Endothelial cell (in vitro differentiated cells): ENCODE measurements around the gene IGFL3. TPM values are rescaled to one million over a fixed set of nuclear protein-coding genes. Genes with fewer than 3 reads are reported as not detected.

Experiments
- DNase-seq: peaks from one replicate; pipeline ENCODE4 v3.0.0; 2021; ENCODE audit warnings: low spot score
- H3K27ac Mint-ChIP-seq: one replicate; pipeline ENCODE4 v1.8.0; 2021; ENCODE audit warnings: mixed read lengths, inconsistent platforms; ENCODE audit not compliant: unreplicated experiment
- H3K27me3 Mint-ChIP-seq: one replicate; pipeline ENCODE4 v1.8.0; 2021; ENCODE audit warnings: mild to moderate bottlenecking, moderate library complexity, mixed read lengths, inconsistent platforms; ENCODE audit not compliant: unreplicated experiment
- H3K36me3 Mint-ChIP-seq: one replicate; pipeline ENCODE4 v1.8.0; 2021; ENCODE audit warnings: mild to moderate bottlenecking, low read depth, mixed read lengths, inconsistent platforms; ENCODE audit not compliant: unreplicated experiment
- H3K4me1 Mint-ChIP-seq: one replicate; pipeline ENCODE4 v1.8.0; 2021; ENCODE audit warnings: mild to moderate bottlenecking, mixed read lengths, inconsistent platforms; ENCODE audit not compliant: unreplicated experiment
- H3K4me3 Mint-ChIP-seq: one replicate; pipeline ENCODE4 v1.8.0; 2021; ENCODE audit warnings: mild to moderate bottlenecking, mixed read lengths, inconsistent platforms; ENCODE audit not compliant: unreplicated experiment
- H3K9me3 Mint-ChIP-seq: one replicate; pipeline ENCODE4 v1.8.0; 2021; ENCODE audit warnings: mixed read lengths, inconsistent platforms; ENCODE audit not compliant: unreplicated experiment
- total RNA-seq: library from RNA; stranded (reverse); fragmentation: NEBNext Ultra II Directional; extraction: Animal tissue kit (Norgen Biotek cat#: 25700); gene quantifications from one replicate; pipeline ENCODE4 v1.2.1, GENCODE V29; 2021; ENCODE audit not compliant: unreplicated experiment
- TF ChIP-seq, protein P1 (sequence below): fragments of 200-600 bp; sonication (generic); IDR thresholded peaks from one replicate; pipeline ENCODE4 v1.5.0; 2021; ENCODE audit warnings: antibody characterized with exemption; ENCODE audit not compliant: unreplicated experiment

IGFL3 gene
- total RNA-seq, 1 donor from 2014 or later = not detected

GRCh38 chr19:46159418-46160232 is 35.1 kb upstream of the IGFL3 start:
- Mint-ChIP-seq H3K27me3 (peaks cover 6% of the 10 kb centered on the region), H3K27ac (no peak overlapping the region), H3K9me3 (no peaks in the 10 kb centered on the region), H3K4me1 (no peaks in the 10 kb centered on the region), H3K4me3 (no peak overlapping the region), H3K36me3 (no peaks in the 10 kb centered on the region)
- no peak for DNase-seq
- TF ChIP-seq, protein P1, sequence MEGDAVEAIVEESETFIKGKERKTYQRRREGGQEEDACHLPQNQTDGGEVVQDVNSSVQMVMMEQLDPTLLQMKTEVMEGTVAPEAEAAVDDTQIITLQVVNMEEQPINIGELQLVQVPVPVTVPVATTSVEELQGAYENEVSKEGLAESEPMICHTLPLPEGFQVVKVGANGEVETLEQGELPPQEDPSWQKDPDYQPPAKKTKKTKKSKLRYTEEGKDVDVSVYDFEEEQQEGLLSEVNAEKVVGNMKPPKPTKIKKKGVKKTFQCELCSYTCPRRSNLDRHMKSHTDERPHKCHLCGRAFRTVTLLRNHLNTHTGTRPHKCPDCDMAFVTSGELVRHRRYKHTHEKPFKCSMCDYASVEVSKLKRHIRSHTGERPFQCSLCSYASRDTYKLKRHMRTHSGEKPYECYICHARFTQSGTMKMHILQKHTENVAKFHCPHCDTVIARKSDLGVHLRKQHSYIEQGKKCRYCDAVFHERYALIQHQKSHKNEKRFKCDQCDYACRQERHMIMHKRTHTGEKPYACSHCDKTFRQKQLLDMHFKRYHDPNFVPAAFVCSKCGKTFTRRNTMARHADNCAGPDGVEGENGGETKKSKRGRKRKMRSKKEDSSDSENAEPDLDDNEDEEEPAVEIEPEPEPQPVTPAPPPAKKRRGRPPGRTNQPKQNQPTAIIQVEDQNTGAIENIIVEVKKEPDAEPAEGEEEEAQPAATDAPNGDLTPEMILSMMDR = no peak

- H3K27me3 Mint-ChIP-seq = no peaks in the 10 kb centered on the region
- no peaks in the 10 kb centered on the region for H3K9me3 Mint-ChIP-seq
- DNase-seq = no peak
- no peak overlapping the region for H3K4me3 Mint-ChIP-seq
- H3K4me1 Mint-ChIP-seq = peaks cover 7% of the 10 kb centered on the region
- H3K36me3 Mint-ChIP-seq = no peaks in the 10 kb centered on the region
- TF ChIP-seq, protein P1 = no peak
- no peak overlapping the region for H3K27ac Mint-ChIP-seq
Observed at GRCh38 chr19:46155237-46155636, 30.7 kb upstream of the IGFL3 start.

DNA sequence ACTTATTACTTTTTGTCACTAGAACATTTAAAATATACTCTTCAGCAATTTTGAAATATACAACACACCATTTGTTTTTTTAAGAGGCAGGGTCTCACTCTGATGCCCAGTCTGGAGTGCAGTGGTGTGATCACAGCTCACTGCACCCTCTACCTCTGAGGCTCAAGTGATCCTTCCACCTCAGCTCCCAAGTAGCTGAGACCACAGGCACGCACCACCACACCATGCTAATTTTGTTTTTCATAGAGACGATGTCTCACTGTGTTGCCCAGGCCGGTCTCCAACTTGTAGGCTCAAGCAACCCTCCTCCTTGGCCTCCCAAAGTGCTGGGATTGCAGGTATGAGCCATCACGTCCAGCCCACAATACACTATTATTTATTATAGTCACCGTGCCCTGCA is 26.1 kb upstream of the IGFL3 start:
- TF ChIP-seq, protein P1 = no peak
- H3K27me3 Mint-ChIP-seq = no peaks in the 10 kb centered on the region
- no peak overlapping the region for H3K4me3 Mint-ChIP-seq
- DNase-seq = no peak
- no peaks in the 10 kb centered on the region for H3K9me3 Mint-ChIP-seq
- H3K4me1 Mint-ChIP-seq = peaks cover 15% of the 10 kb centered on the region
- no peaks in the 10 kb centered on the region for H3K36me3 Mint-ChIP-seq
- no peak overlapping the region for H3K27ac Mint-ChIP-seq

GRCh38 chr19:46147791-46148288 is 23.4 kb upstream of the IGFL3 start, which contains the start of gene IGFL2:
TSS of gene IGFL2 (plus strand) at chr19:46148238. CDS start at chr19:46148279, 41 bp downstream.
- no peak within 1 kb of the TSS for H3K27ac Mint-ChIP-seq
- H3K36me3 Mint-ChIP-seq = no peaks in the 10 kb centered on the region
- no peak for DNase-seq
- H3K4me1 Mint-ChIP-seq = peaks cover 11% of the 10 kb centered on the region
- TF ChIP-seq, protein P1 = no peak
- H3K4me3 Mint-ChIP-seq = no peak within 1 kb of the TSS
- no peaks in the 10 kb centered on the region for H3K27me3 Mint-ChIP-seq
- no peaks in the 10 kb centered on the region for H3K9me3 Mint-ChIP-seq

DNA sequence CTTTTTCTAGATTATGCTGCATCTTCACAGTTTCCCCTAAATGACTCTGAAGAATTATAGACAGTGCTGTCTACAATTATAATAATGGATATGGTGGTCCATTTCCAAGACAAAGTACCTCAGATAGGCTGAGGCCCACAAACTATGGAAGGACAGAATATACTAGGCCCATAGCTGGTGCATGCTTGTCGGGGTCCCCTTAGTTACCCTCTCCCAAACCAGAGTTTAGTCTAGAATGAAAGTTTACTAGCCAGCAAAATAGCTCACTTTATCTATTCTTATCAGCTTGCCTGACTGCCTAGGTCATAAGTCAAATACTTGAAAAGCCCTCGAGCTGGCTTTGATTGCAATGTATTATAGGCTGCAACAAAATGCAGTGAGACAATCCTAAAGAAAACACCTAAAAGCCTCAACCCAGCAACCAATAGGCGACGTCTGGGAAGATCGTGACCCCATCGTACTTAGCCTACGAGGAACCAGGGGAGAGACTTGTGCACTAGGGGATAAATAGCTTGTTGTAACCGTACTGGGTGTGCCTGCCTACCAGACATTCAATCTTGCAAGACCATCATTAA is 22.8 kb upstream of the IGFL3 start:
- TF ChIP-seq, protein P1 = no peak
- Mint-ChIP-seq H3K9me3 (no peaks in the 10 kb centered on the region), H3K36me3 (no peaks in the 10 kb centered on the region), H3K4me3 (no peak overlapping the region), H3K27me3 (no peaks in the 10 kb centered on the region), H3K27ac (no peak overlapping the region), H3K4me1 (peaks cover 11% of the 10 kb centered on the region)
- DNase-seq = no peak
